VCaP (cell line): ENCODE results near the gene CHD6.
A peak's percentile ranks its signal among the peaks of the same experiment; 100 is the strongest.

Experiments used
- H3K27ac ChIP-seq: fragments of 450-650 bp; 2 replicates; pipeline ENCODE4 v1.5.1; 2017
- TF ChIP-seq, protein P1 (sequence below): fragments of 450-650 bp; conservative IDR thresholded peaks from 2 replicates; pipeline ENCODE4 v1.5.1; 2017; ENCODE audit warnings: mild to moderate bottlenecking, moderate library complexity

Gene CHD6

DNA sequence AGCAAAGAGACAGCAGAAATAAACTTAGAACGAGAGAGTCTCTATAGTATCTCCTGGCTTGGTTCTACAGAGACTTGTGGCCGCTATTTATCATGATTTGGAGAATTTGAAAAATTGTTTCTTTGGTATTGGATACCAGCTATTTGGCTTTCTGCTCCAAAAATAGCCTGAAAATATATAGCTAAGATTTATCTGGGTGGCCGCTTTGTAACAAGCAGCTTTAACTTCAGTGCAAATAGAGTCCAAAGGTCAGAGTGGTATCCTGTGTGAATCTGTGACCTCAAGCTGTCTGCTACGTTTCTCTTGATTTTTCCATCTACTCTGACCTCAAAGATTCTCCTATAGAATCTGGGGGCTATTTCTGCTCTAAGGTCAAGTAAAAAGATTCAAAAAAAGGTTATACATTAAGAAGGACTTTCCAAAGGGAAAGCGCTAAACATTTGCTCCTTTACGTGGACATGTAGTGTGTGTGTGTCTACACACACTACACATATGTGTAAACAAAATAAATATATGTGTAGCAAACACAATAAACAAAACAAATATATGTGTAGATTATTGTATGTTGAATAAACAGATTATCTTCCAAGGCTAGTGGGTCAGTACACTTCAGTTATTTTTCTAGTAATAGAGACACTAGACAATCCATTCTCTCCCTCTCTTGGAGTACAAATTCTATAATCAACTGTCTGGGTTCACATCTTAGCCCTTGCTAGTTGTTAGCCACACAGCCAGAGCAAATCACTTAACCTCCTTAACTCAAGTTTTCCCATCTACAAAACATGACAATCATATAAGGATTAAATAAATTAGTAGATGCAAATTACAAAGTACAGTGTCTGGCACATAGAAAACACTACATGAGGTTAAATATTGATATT lies 40.8 kb downstream of the CHD6 start:
- TF ChIP-seq, protein P1, sequence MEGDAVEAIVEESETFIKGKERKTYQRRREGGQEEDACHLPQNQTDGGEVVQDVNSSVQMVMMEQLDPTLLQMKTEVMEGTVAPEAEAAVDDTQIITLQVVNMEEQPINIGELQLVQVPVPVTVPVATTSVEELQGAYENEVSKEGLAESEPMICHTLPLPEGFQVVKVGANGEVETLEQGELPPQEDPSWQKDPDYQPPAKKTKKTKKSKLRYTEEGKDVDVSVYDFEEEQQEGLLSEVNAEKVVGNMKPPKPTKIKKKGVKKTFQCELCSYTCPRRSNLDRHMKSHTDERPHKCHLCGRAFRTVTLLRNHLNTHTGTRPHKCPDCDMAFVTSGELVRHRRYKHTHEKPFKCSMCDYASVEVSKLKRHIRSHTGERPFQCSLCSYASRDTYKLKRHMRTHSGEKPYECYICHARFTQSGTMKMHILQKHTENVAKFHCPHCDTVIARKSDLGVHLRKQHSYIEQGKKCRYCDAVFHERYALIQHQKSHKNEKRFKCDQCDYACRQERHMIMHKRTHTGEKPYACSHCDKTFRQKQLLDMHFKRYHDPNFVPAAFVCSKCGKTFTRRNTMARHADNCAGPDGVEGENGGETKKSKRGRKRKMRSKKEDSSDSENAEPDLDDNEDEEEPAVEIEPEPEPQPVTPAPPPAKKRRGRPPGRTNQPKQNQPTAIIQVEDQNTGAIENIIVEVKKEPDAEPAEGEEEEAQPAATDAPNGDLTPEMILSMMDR: no peak
- H3K27ac ChIP-seq: no peak overlapping the region

DNA sequence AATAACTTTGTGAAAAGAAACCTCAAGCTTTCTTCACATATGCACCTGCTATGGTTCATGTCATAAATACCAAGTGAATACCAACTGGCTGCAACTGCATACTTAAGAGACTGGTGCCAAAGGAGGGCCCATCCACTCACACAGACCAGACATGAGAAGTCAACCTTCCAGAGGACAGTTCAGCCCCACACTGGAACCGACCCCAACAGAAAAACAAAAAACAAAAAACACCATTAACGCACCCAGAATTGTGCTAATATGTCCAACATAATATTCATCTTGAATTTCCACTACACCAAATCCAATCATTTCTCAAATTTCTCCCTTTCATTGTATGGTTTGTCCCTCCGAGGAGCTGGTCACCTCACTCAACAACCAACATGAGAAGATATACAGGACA lies 42.8 kb downstream of the CHD6 start:
- TF ChIP-seq, protein P1: no peak
- no peak overlapping the region for H3K27ac ChIP-seq

DNA sequence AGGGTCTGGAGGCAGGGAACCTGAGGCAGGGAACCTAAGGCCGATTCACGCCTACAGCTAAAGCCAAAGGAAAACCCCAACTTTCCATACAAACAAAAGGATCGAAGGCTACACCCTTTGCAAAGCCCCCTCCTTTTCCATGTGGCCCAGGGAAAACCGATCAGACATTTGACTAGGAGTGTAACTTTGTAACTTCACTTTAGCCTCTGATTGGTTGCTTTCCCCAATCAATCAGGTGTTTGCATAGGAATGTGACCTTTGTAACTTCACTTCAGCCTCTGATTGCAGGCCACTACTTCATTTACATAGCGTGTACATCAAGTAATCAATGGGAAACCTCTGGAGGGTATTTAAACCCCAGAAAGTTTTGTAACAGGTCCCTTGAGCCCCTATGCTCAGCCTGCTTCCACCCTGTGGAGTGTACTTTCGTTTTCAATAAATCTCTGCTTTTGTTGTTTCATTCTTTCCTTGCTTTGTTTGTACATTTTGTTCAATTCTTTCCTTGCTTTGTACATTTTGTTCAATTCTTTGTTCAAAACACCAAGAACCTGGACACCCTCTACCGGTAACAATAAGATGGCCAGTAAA lies 43.3 kb downstream of the CHD6 start:
- TF ChIP-seq, protein P1: no peak
- H3K27ac ChIP-seq: no peak overlapping the region

GRCh38 chr20:41573955-41574354 lies 44.2 kb downstream of the CHD6 start:
- TF ChIP-seq, protein P1: no peak
- H3K27ac ChIP-seq: no peak overlapping the region

- TF ChIP-seq, protein P1: no peak
- H3K27ac ChIP-seq: peak overlapping the region; percentile 55
Observed at GRCh38 chr20:41572010-41572572, 46.1 kb downstream of the CHD6 start.

GRCh38 chr20:41571006-41571405 lies 47.2 kb downstream of the CHD6 start:
- TF ChIP-seq, protein P1: no peak
- peak overlapping the region; percentile 55 for H3K27ac ChIP-seq

GRCh38 chr20:41570557-41570956 lies 47.6 kb downstream of the CHD6 start:
- peak overlapping the region; percentile 55 for H3K27ac ChIP-seq
- TF ChIP-seq, protein P1: no peak
